Endothelial cell of umbilical vein (primary cell): ENCODE measurements around the gene MACROD2. TPM values are rescaled to one million over a fixed set of nuclear protein-coding genes. Genes with fewer than 3 reads are reported as not detected.

Experiments
- BruUV-seq: library from RNA; stranded (reverse); fragments of 400-500 nt; replicated peaks from 2 replicates; lab custom pipeline; 2021; lab: Mats Ljungman, UMichigan
- CTCF ChIA-PET: fragments of 300-600, 350-600 bp; sonication (Branson Sonifier 250); formaldehyde crosslinking; loops from one replicate; lab custom pipeline; 2021; ENCODE audit warnings: antibody characterized with exemption, inconsistent platforms; lab: Charles Lee
- POLR2A ChIA-PET: fragments of 300-600, 350-600 bp; sonication (Branson Sonifier 250); formaldehyde crosslinking; loops from one replicate; lab custom pipeline; 2021; ENCODE audit warnings: antibody characterized with exemption, inconsistent platforms; lab: Charles Lee
- DNase-seq: peaks from one replicate; pipeline ENCODE4 v3.0.0-alpha.2; 2011; ENCODE audit warnings: low read depth, low spot score
- FAIRE-seq: peaks from 2 replicates; lab custom pipeline; 2011; peaks lifted over from hg19 to GRCh38; lab: Jason Lieb, UNC
- H2AFZ ChIP-seq: 2 replicates; pipeline ENCODE4 v1.6.0; 2012; ENCODE audit warnings: low read depth, low read length, control low read depth, inconsistent platforms
- H3K27ac ChIP-seq: 2 replicates; pipeline ENCODE4 v1.5.1; 2011; ENCODE audit warnings: low read depth, mild to moderate bottlenecking, control low read depth, low read length, moderate library complexity; ENCODE audit not compliant: insufficient read depth
- H3K27me3 ChIP-seq, 2 experiments: 2 replicates each; pipeline versions ENCODE4 v1.6.0 to v1.6.1; 2011; ENCODE audit warnings: low read length in 2 of 2, mixed read lengths in 1 of 2; ENCODE audit not compliant: control insufficient read depth in 2 of 2, insufficient read depth in 2 of 2
- H3K36me3 ChIP-seq, 2 experiments: 2 replicates in 1 of 2; 3 replicates in 1 of 2; pipeline ENCODE4 v1.5.1; 2011; ENCODE audit warnings: low read length in 2 of 2, mild to moderate bottlenecking in 1 of 2, moderate library complexity in 1 of 2; ENCODE audit not compliant: control insufficient read depth in 2 of 2, insufficient read depth in 2 of 2; ENCODE audit errors: extremely low read depth in 1 of 2
- H3K4me1 ChIP-seq: 3 replicates; pipeline ENCODE4 v1.5.1; 2011; ENCODE audit warnings: mild to moderate bottlenecking, low read length; ENCODE audit not compliant: control insufficient read depth, insufficient read depth; ENCODE audit errors: extremely low read depth
- H3K4me2 ChIP-seq: 2 replicates; pipeline ENCODE4 v1.6.1; 2011; ENCODE audit warnings: low read length, control low read depth, mixed read lengths; ENCODE audit not compliant: insufficient read depth
- H3K4me3 ChIP-seq, 3 experiments: fragments of 200-600 bp in 1 of 3; sonication (generic), shearing (Covaris generic) in 1 of 3; replicated peaks in 1 of 3; 2 replicates each; pipeline ENCODE4 v1.5.1; 2011 to 2016; ENCODE audit warnings: control low read depth in 3 of 3, low read length in 3 of 3, mild to moderate bottlenecking in 2 of 3, inconsistent platforms in 1 of 3, low read depth in 1 of 3, moderate library complexity in 1 of 3; ENCODE audit not compliant: insufficient read depth in 1 of 3
- H3K79me2 ChIP-seq: 2 replicates; pipeline ENCODE4 v1.6.0; 2012; ENCODE audit warnings: low read length, inconsistent platforms; ENCODE audit not compliant: control insufficient read depth, insufficient read depth
- H3K9ac ChIP-seq: replicated peaks from 2 replicates; pipeline ENCODE3; 2011; ENCODE audit warnings: low read length, control low read depth; ENCODE audit not compliant: insufficient read depth; ENCODE audit errors: extremely low read depth
- H3K9me1 ChIP-seq: replicated peaks from 3 replicates; pipeline ENCODE4 v1.6.0; 2011; ENCODE audit warnings: mild to moderate bottlenecking, low read length; ENCODE audit not compliant: control insufficient read depth, insufficient read depth; ENCODE audit errors: extremely low read depth
- H3K9me3 ChIP-seq: replicated peaks from 2 replicates; pipeline ENCODE4 v1.5.1; 2012; ENCODE audit warnings: low read length, inconsistent platforms; ENCODE audit not compliant: control insufficient read depth, insufficient read depth
- H4K20me1 ChIP-seq: replicated peaks from 2 replicates; pipeline ENCODE3; 2011; ENCODE audit warnings: mild to moderate bottlenecking, low read length; ENCODE audit not compliant: control insufficient read depth, insufficient read depth; ENCODE audit errors: extremely low read depth
- EZH2 ChIP-seq: IDR thresholded peaks from 2 replicates; pipeline ENCODE4 v1.6.1; 2012; ENCODE audit warnings: borderline replicate concordance, low read depth, mild to moderate bottlenecking, moderate library complexity, low read length, inconsistent platforms; ENCODE audit not compliant: severe bottlenecking
- FOS ChIP-seq: IDR thresholded peaks from 2 replicates; pipeline ENCODE4 v1.6.1; 2011; ENCODE audit warnings: mild to moderate bottlenecking, low read length, moderate library complexity, borderline replicate concordance; ENCODE audit not compliant: insufficient read depth
- GATA2 ChIP-seq: IDR thresholded peaks from 2 replicates; pipeline ENCODE4 v1.7.0; 2011; ENCODE audit warnings: low read depth, mild to moderate bottlenecking, moderate library complexity, mixed read lengths, low read length; ENCODE audit not compliant: insufficient read length, insufficient read depth
- JUN ChIP-seq: IDR thresholded peaks from 2 replicates; pipeline ENCODE4 v1.6.1; 2011; ENCODE audit warnings: borderline replicate concordance, low read depth; ENCODE audit not compliant: insufficient read length, insufficient read depth
- MYC ChIP-seq: IDR thresholded peaks from one replicate; pipeline ENCODE4 v1.6.1; 2011; ENCODE audit warnings: mild to moderate bottlenecking, low read depth, low read length
- POLR2A ChIP-seq: IDR thresholded peaks from 2 replicates; pipeline ENCODE4 v1.6.1; 2012; ENCODE audit warnings: low read depth, mild to moderate bottlenecking, control low read depth, low read length
- POLR2AphosphoS5 ChIP-seq: IDR thresholded peaks from 2 replicates; pipeline ENCODE4 v1.6.1; 2012; ENCODE audit warnings: low read depth, mild to moderate bottlenecking, control low read depth, low read length, moderate library complexity; ENCODE audit not compliant: insufficient read depth
- dilution Hi-C: fragments of 300-500 bp; cut with MboI; formaldehyde crosslinking; loops from one replicate; pipeline ENCODE4 v1.15.0; 2019; ENCODE audit warnings: low sequenced_read_pairs; ENCODE audit not compliant: extremely low pct_ligation_motif_present
- intact Hi-C: fragments of 100-400 bp; cut with micrococcal nuclease; formaldehyde crosslinking; loops from one replicate; pipeline ENCODE4 v1.10.0; 2022
- polyA plus RNA-seq, 4 experiments: library from polyadenylated mRNA; depleted of rRNA in 3 of 4; stranded (reverse) in 3 of 4; unstranded in 1 of 4; fragments of >200 nt; gene quantifications; 2 replicates each; pipeline versions ENCODE4 v1.2.1 to v1.2.3, GENCODE V29; 2011 to 2012; ENCODE audit warnings: missing spikeins in 1 of 4
- total RNA-seq: library from RNA; stranded (reverse); gene quantifications from 2 replicates; pipeline ENCODE4 v1.2.3, GENCODE V29; 2021
- TF ChIP-seq, protein P1 (sequence below), 2 donors: IDR thresholded peaks; 1 replicate in 1 of 2; 2 replicates in 1 of 2; pipeline ENCODE4 v1.5.1; 2011; ENCODE audit warnings: low read length in 2 of 2, mild to moderate bottlenecking in 2 of 2, moderate library complexity in 2 of 2, control low read depth in 1 of 2, inconsistent platforms in 1 of 2, low read depth in 1 of 2; ENCODE audit not compliant: insufficient read depth in 1 of 2; ENCODE audit errors: extremely low read depth in 1 of 2
- TF ChIP-seq, protein P2 (sequence below): IDR thresholded peaks from 2 replicates; pipeline ENCODE4 v1.6.1; 2011; ENCODE audit not compliant: insufficient read depth, insufficient read length

MACROD2 gene
- total and polyA plus RNA-seq, 2 donors (not counting 3 experiments of a cell fraction or from before 2014, with no cell fraction given): 0.11 to 0.73 TPM

- Histone ChIP-seq H3K4me1 (no peaks in the 10 kb centered on the region), H3K9me3 (no peaks in the 10 kb centered on the region), H4K20me1 (no peaks in the 10 kb centered on the region), H3K9me1 (no peaks in the 10 kb centered on the region), H3K36me3 (no peaks in the 10 kb centered on the region), H3K4me3 (no peak overlapping the region), H3K79me2 (no peaks in the 10 kb centered on the region), H3K9ac (no peak overlapping the region), H3K27me3 (no peaks in the 10 kb centered on the region), H3K4me2 (no peak overlapping the region), H3K27ac (no peak overlapping the region), H2AFZ (no peak overlapping the region)
- DNase-seq: no peak
- ChIA-PET CTCF (no interaction called here), POLR2A (no interaction called here)
- no peak for FAIRE-seq
- BruUV-seq: no TSS peak
- TF ChIP-seq FOS: peak; percentile 20
- peak; percentile 53 for TF ChIP-seq GATA2
- no peak for TF ChIP-seq MYC
- TF ChIP-seq, protein P1, sequence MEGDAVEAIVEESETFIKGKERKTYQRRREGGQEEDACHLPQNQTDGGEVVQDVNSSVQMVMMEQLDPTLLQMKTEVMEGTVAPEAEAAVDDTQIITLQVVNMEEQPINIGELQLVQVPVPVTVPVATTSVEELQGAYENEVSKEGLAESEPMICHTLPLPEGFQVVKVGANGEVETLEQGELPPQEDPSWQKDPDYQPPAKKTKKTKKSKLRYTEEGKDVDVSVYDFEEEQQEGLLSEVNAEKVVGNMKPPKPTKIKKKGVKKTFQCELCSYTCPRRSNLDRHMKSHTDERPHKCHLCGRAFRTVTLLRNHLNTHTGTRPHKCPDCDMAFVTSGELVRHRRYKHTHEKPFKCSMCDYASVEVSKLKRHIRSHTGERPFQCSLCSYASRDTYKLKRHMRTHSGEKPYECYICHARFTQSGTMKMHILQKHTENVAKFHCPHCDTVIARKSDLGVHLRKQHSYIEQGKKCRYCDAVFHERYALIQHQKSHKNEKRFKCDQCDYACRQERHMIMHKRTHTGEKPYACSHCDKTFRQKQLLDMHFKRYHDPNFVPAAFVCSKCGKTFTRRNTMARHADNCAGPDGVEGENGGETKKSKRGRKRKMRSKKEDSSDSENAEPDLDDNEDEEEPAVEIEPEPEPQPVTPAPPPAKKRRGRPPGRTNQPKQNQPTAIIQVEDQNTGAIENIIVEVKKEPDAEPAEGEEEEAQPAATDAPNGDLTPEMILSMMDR (IDR thresholded peaks at IDR 0.05; ENCODE audit: extremely low read depth in 1 of 2, insufficient read depth in 1 of 2, low read depth in 1 of 2, low read length in 2 of 2): no peak
- dilution Hi-C loops: no loop called here
- intact Hi-C loops: no loop called here
These were observed 411.2 kb downstream of the MACROD2 start for GRCh38 chr20:14406495-14406894.

DNA sequence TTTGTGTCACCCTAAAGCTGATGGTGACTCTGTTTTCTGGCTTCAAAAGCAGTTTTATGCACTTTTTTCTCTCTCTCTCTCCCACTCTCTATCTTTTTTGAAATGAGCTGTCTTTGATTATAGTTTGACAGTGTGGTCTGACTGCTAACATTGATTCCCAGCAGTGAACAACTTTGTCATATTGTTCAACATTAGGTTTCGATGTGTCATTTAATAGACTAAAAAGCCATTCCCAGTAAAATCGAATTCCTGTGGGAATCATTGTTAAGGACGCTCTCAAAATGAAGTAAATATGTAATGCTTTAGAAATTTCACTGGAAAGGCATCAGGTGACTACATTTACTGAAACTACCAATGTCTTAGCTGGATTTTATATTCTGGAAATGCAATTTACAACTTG lies 412.0 kb downstream of the MACROD2 start:
- no peak overlapping the region for H3K4me3 ChIP-seq
- H4K20me1 ChIP-seq: no peaks in the 10 kb centered on the region
- H3K9me1 ChIP-seq: no peaks in the 10 kb centered on the region
- dilution Hi-C loops: no loop called here
- TF ChIP-seq POLR2A (no peak), MYC (no peak), POLR2AphosphoS5 (no peak), FOS (no peak), EZH2 (no peak), JUN (no peak), GATA2 (no peak)
- TF ChIP-seq, protein P2, sequence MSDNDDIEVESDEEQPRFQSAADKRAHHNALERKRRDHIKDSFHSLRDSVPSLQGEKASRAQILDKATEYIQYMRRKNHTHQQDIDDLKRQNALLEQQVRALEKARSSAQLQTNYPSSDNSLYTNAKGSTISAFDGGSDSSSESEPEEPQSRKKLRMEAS: no peak
- TF ChIP-seq, protein P1 (IDR thresholded peaks at IDR 0.05; ENCODE audit: extremely low read depth in 1 of 2, insufficient read depth in 1 of 2, low read depth in 1 of 2, low read length in 2 of 2): no peak
- intact Hi-C loops: no loop called here
- FAIRE-seq (no peak), DNase-seq (no peak)
- no peaks in the 10 kb centered on the region for H3K4me1 ChIP-seq
- no peak overlapping the region for H3K4me2 ChIP-seq
- no peak overlapping the region for H3K27ac ChIP-seq
- no peaks in the 10 kb centered on the region for H3K79me2 ChIP-seq
- no peak overlapping the region for H2AFZ ChIP-seq
- H3K9me3 ChIP-seq: no peaks in the 10 kb centered on the region
- CTCF ChIA-PET: no interaction called here
- H3K9ac ChIP-seq: no peak overlapping the region
- BruUV-seq: no TSS peak
- no peaks in the 10 kb centered on the region for H3K36me3 ChIP-seq
- POLR2A ChIA-PET: no interaction called here
- H3K27me3 ChIP-seq: no peaks in the 10 kb centered on the region
